RWPE2 (cell line): ENCODE results near the gene DDX10.

Source experiments
- ATAC-seq: fragments of 200-7000 bp; cut with Tn5 transposase; 3 replicates; pipeline ENCODE4 v1.9.1; 2021; ENCODE audit warnings: low read depth
- DNase-seq: peaks from one replicate; pipeline ENCODE4 v3.0.0-alpha.2; 2020; ENCODE audit warnings: low spot score
- H3K27ac ChIP-seq: fragments of 450-650 bp; 2 replicates; pipeline ENCODE4 v1.5.1; 2017; ENCODE audit warnings: mild to moderate bottlenecking; ENCODE audit not compliant: poor library complexity, severe bottlenecking
- H3K27me3 ChIP-seq: fragments of 250-450 bp; sonication (Bioruptor Pico); 2 replicates; pipeline ENCODE4 v1.5.1; 2021; ENCODE audit warnings: mild to moderate bottlenecking, moderate library complexity; ENCODE audit not compliant: insufficient read depth, poor library complexity, severe bottlenecking
- H3K36me3 ChIP-seq: fragments of 250-450 bp; sonication (Bioruptor Pico); 2 replicates; pipeline ENCODE4 v1.5.1; 2020; ENCODE audit warnings: low read depth, mild to moderate bottlenecking, moderate library complexity
- H3K4me1 ChIP-seq: fragments of 250-450 bp; sonication (Bioruptor Pico); 2 replicates; pipeline ENCODE4 v1.5.1; 2021; ENCODE audit warnings: mild to moderate bottlenecking, moderate library complexity; ENCODE audit not compliant: insufficient read depth, poor library complexity, severe bottlenecking
- H3K4me3 ChIP-seq: fragments of 250-450 bp; sonication (Bioruptor Pico); 2 replicates; pipeline ENCODE4 v1.5.1; 2021; ENCODE audit warnings: mild to moderate bottlenecking, moderate library complexity; ENCODE audit not compliant: severe bottlenecking
- H3K9me3 ChIP-seq: fragments of 250-450 bp; sonication (Bioruptor Pico); 2 replicates; pipeline ENCODE4 v1.5.1; 2021; ENCODE audit warnings: mild to moderate bottlenecking, moderate library complexity; ENCODE audit not compliant: severe bottlenecking
- CTCF ChIP-seq: fragments of 450-650 bp; IDR thresholded peaks from one replicate; pipeline ENCODE4 v1.5.1; 2017; ENCODE audit warnings: mild to moderate bottlenecking, moderate library complexity; ENCODE audit not compliant: poor library complexity, severe bottlenecking

DDX10 gene

GRCh38 chr11:108882211-108882831 is 217.5 kb downstream of the DDX10 start:
- H3K27ac ChIP-seq, result no peak overlapping the region
- TF ChIP-seq CTCF, result no peak
- no peaks in the 10 kb centered on the region for H3K9me3 ChIP-seq
- H3K4me1 ChIP-seq, result peaks cover 10% of the 10 kb centered on the region
- ATAC-seq (no peak), DNase-seq (no peak)
- H3K27me3 ChIP-seq, result no peaks in the 10 kb centered on the region
- H3K4me3 ChIP-seq, result no peak overlapping the region
- no peaks in the 10 kb centered on the region for H3K36me3 ChIP-seq

- H3K9me3 ChIP-seq, result no peaks in the 10 kb centered on the region
- peak overlapping the region; percentile 12 for H3K27ac ChIP-seq
- TF ChIP-seq CTCF, result no peak
- no peaks in the 10 kb centered on the region for H3K27me3 ChIP-seq
- H3K4me1 ChIP-seq, result peaks cover 10% of the 10 kb centered on the region
- H3K4me3 ChIP-seq, result no peak overlapping the region
- DNase-seq (no peak), ATAC-seq (no peak)
- H3K36me3 ChIP-seq, result no peaks in the 10 kb centered on the region
These were observed 221.3 kb downstream of the DDX10 start for GRCh38 chr11:108886005-108886659.

- ATAC-seq, result peak; percentile 66; the same call in 2 of the 3 replicates
- DNase-seq, result no peak
- no peak for TF ChIP-seq CTCF
These were observed 221.8 kb downstream of the DDX10 start for GRCh38 chr11:108886660-108887009.

GRCh38 chr11:108887436-108888238 is 222.8 kb downstream of the DDX10 start:
- DNase-seq (no peak), ATAC-seq (no peak)
- H3K4me1 ChIP-seq, result peaks cover 10% of the 10 kb centered on the region
- no peak overlapping the region for H3K4me3 ChIP-seq
- H3K36me3 ChIP-seq, result no peaks in the 10 kb centered on the region
- no peak for TF ChIP-seq CTCF
- no peaks in the 10 kb centered on the region for H3K9me3 ChIP-seq
- no peaks in the 10 kb centered on the region for H3K27me3 ChIP-seq
- H3K27ac ChIP-seq, result no peak overlapping the region

More at GRCh38 chr11:108886660-108887009, 221.8 kb downstream of the DDX10 start:
- Histone ChIP-seq H3K4me3 (no peak overlapping the region), H3K4me1 (peaks cover 10% of the 10 kb centered on the region), H3K36me3 (no peaks in the 10 kb centered on the region), H3K27ac (peak overlapping the region; percentile 12), H3K9me3 (no peaks in the 10 kb centered on the region), H3K27me3 (no peaks in the 10 kb centered on the region)
